ENCODE data around the gene ARID5B.

The ARID5B gene

GRCh38 chr10:61890430-61890829, 11.1 kb upstream of the ARID5B start:
- no peak for DNase-seq

- DNase-seq, result no peak
Measured at GRCh38 chr10:61890881-61891409, 10.6 kb upstream of the ARID5B start.

GRCh38 chr10:61891906-61892585, 9.5 kb upstream of the ARID5B start:
- DNase-seq, result no peak

GRCh38 chr10:61892961-61893360, 8.5 kb upstream of the ARID5B start:
- no peak for DNase-seq

GRCh38 chr10:61894133-61894532, 7.4 kb upstream of the ARID5B start:
- no peak for DNase-seq

GRCh38 chr10:61895898-61896600, 5.5 kb upstream of the ARID5B start:
- DNase-seq, result no peak

GRCh38 chr10:61896854-61897661, 4.4 kb upstream of the ARID5B start:
- DNase-seq, result peak; percentile 71

- peak; percentile 66 for DNase-seq
Measured at GRCh38 chr10:61897671-61898434, 3.6 kb upstream of the ARID5B start.

- DNase-seq, result no peak
Measured at GRCh38 chr10:61898435-61898778, 3.1 kb upstream of the ARID5B start.

- DNase-seq, result no peak
Measured at GRCh38 chr10:61899069-61899531, 2.4 kb upstream of the ARID5B start.

GRCh38 chr10:61899663-61899996, 1.9 kb upstream of the ARID5B start:
- no peak for DNase-seq

- peak; percentile 81 for DNase-seq
Measured at GRCh38 chr10:61899997-61900828, 1.3 kb upstream of the ARID5B start.

- no peak for DNase-seq
Measured at GRCh38 chr10:61901829-61902444, 438 bp downstream of the ARID5B start.

GRCh38 chr10:61902445-61903220, 1.1 kb downstream of the ARID5B start:
- peak; percentile 85 for DNase-seq

GRCh38 chr10:61903221-61903927, 1.9 kb downstream of the ARID5B start:
- peak; percentile 75 for DNase-seq

GRCh38 chr10:61903928-61904344, 2.4 kb downstream of the ARID5B start:
- no peak for DNase-seq

- DNase-seq, result peak; percentile 38
Measured at GRCh38 chr10:61904733-61905725, 3.5 kb downstream of the ARID5B start.

- DNase-seq, result no peak
Measured at GRCh38 chr10:61905837-61906561, 4.5 kb downstream of the ARID5B start.

Data from right hindlimb (tissue), 1 donor.